HepG2 (cell line): ENCODE data around the gene COG4. TPM values are rescaled to one million over a fixed set of nuclear protein-coding genes. Genes with fewer than 3 reads are reported as not detected.

Source experiments
- BRF2 ChIP-seq: sonication (generic); formaldehyde crosslinking; IDR thresholded peaks from 2 replicates; pipeline ENCODE4 v1.8.1; 2022; ENCODE audit warnings: mild to moderate bottlenecking, missing genetic modification reagents
- CEBPG ChIP-seq: IDR thresholded peaks from 2 replicates; pipeline ENCODE4 v1.6.1; 2016
- FOXA3 ChIP-seq: IDR thresholded peaks from 2 replicates; pipeline ENCODE4 v1.6.1; 2016; ENCODE audit warnings: missing genetic modification reagents, missing compliant biosample characterization
- HES4 ChIP-seq: sonication (generic); formaldehyde crosslinking; IDR thresholded peaks from 2 replicates; pipeline ENCODE4 v1.9.0; 2021; ENCODE audit warnings: mild to moderate bottlenecking, missing genetic modification reagents, borderline replicate concordance
- NR2F6 ChIP-seq, 2 experiments: IDR thresholded peaks; 2 replicates each; pipeline ENCODE4 v1.6.1; 2016; ENCODE audit warnings: antibody characterized with exemption in 1 of 2, mild to moderate bottlenecking in 1 of 2
- RFX1 ChIP-seq: fragments of 450-650 bp; IDR thresholded peaks from 2 replicates; pipeline ENCODE4 v1.6.1; 2017
- SSRP1 ChIP-seq: IDR thresholded peaks from 2 replicates; pipeline ENCODE4 v1.6.1; 2016; ENCODE audit warnings: control low read depth
- TBL1XR1 ChIP-seq: fragments of 150-350 bp; IDR thresholded peaks from 2 replicates; pipeline ENCODE4 v1.6.1; 2014; ENCODE audit warnings: borderline replicate concordance, low read length; ENCODE audit not compliant: partially characterized antibody
- YEATS2 ChIP-seq: sonication (generic); formaldehyde crosslinking; IDR thresholded peaks from 2 replicates; pipeline ENCODE4 v1.4.0; 2020; ENCODE audit warnings: missing genetic modification reagents, borderline replicate concordance
- ZBTB42 ChIP-seq: sonication (generic); formaldehyde crosslinking; IDR thresholded peaks from 2 replicates; pipeline ENCODE4 v1.5.0; 2020; ENCODE audit warnings: mild to moderate bottlenecking, missing genetic modification reagents
- ZFP36L1 ChIP-seq: sonication (generic); formaldehyde crosslinking; IDR thresholded peaks from 2 replicates; pipeline ENCODE4 v1.8.0; 2022; ENCODE audit warnings: mild to moderate bottlenecking, missing genetic modification reagents, moderate library complexity
- ZNF296 ChIP-seq: sonication (generic); formaldehyde crosslinking; conservative IDR thresholded peaks from 2 replicates; pipeline ENCODE4 v1.5.0; 2020; ENCODE audit warnings: mild to moderate bottlenecking, missing genetic modification reagents
- ZNF318 ChIP-seq: sonication (generic); formaldehyde crosslinking; IDR thresholded peaks from 2 replicates; pipeline ENCODE4 v1.4.0; 2020; ENCODE audit warnings: mild to moderate bottlenecking, missing genetic modification reagents
- ZNF503 ChIP-seq: sonication (generic); formaldehyde crosslinking; IDR thresholded peaks from 2 replicates; pipeline ENCODE4 v1.4.0; 2020; ENCODE audit warnings: missing genetic modification reagents
- ZNF547 ChIP-seq: sonication (generic); formaldehyde crosslinking; IDR thresholded peaks from 2 replicates; pipeline ENCODE4 v1.5.1; 2020; ENCODE audit warnings: mild to moderate bottlenecking, missing genetic modification reagents
- ZNF570 ChIP-seq: sonication (generic); formaldehyde crosslinking; IDR thresholded peaks from 2 replicates; pipeline ENCODE4 v1.4.0; 2020; ENCODE audit warnings: mild to moderate bottlenecking, missing genetic modification reagents, borderline replicate concordance
- ZNF674 ChIP-seq: sonication (generic); formaldehyde crosslinking; IDR thresholded peaks from 2 replicates; pipeline ENCODE4 v1.5.0; 2020; ENCODE audit warnings: low read depth, mild to moderate bottlenecking, missing genetic modification reagents
- ZNF784 ChIP-seq: sonication (generic); formaldehyde crosslinking; IDR thresholded peaks from 2 replicates; pipeline ENCODE4 v1.5.1; 2020; ENCODE audit warnings: missing genetic modification reagents, mild to moderate bottlenecking, borderline replicate concordance
- polyA plus RNA-seq, 8 experiments: library from polyadenylated mRNA; depleted of rRNA in 3 of 8; stranded (reverse) in 7 of 8; unstranded in 1 of 8; fragments of >200 nt; fragmentation: Illumina TruSeq in 4 of 8; extraction: Trizol in 4 of 8; gene quantifications; 2 replicates each; pipeline versions ENCODE4 v1.2.1 to v1.2.3, GENCODE V29; 2011 to 2016; ENCODE audit warnings: low read depth in 4 of 8, missing spikeins in 1 of 8, mixed read lengths in 1 of 8; ENCODE audit not compliant: insufficient read depth in 1 of 8
- total RNA-seq, 5 experiments: library from RNA; depleted of rRNA; stranded (reverse); fragments of >200 nt; fragmentation: Illumina TruSeq; extraction: Trizol; gene quantifications; 2 replicates each; pipeline ENCODE4 v1.2.3, GENCODE V29; 2016; ENCODE audit warnings: low read depth in 1 of 5

COG4 gene
- total and polyA plus RNA-seq, 2 of the 13 experiments (the other 11 are each of a cell fraction or from before 2014, with no cell fraction given): 51.1 to 73.8 TPM

- TF ChIP-seq ZNF570 (CRISPR knock-in tag): no peak
- 0 out of 2 replicates have a peak, but pooled peaks have one; percentile 75 for TF ChIP-seq ZNF296 (CRISPR knock-in tag)
- peak; percentile 20; the same call in 1 of the 2 replicates for TF ChIP-seq ZFP36L1 (CRISPR knock-in tag)
- TF ChIP-seq NR2F6 (IDR thresholded peaks at IDR 0.05): peak; percentile 25; the same call in 1 of the 2 replicates
- TF ChIP-seq NR2F6 (CRISPR knock-in tag; IDR thresholded peaks at IDR 0.05): 0 out of 2 replicates have a peak, but pooled peaks have one; percentile 5
- 0 out of 2 replicates have a peak, but pooled peaks have one; percentile 62 for TF ChIP-seq ZBTB42
- TF ChIP-seq CEBPG (CRISPR knock-in tag): peak; percentile 22; the same call in 1 of the 2 replicates
- TF ChIP-seq YEATS2 (CRISPR knock-in tag): peak; percentile 99
- 0 out of 2 replicates have a peak, but pooled peaks have one; percentile 65 for TF ChIP-seq HES4 (CRISPR knock-in tag)
- TF ChIP-seq ZNF674 (CRISPR knock-in tag): no peak
- TF ChIP-seq TBL1XR1: no peak
- TF ChIP-seq ZNF503 (CRISPR knock-in tag): peak; percentile 78
- no peak for TF ChIP-seq RFX1
- no peak for TF ChIP-seq ZNF318 (CRISPR knock-in tag)
- 0 out of 2 replicates have a peak, but pooled peaks have one; percentile 31 for TF ChIP-seq BRF2 (CRISPR knock-in tag)
- TF ChIP-seq FOXA3: peak; percentile 33; the same call in 1 of the 2 replicates
- TF ChIP-seq ZNF784: no peak
- peak; percentile 34; the same call in 1 of the 2 replicates for TF ChIP-seq SSRP1
- peak; percentile 42; the same call in 1 of the 2 replicates for TF ChIP-seq ZNF547 (CRISPR knock-in tag)
Observed at GRCh38 chr16:70523743-70524398, 517 bp upstream of the COG4 start, which contains the start of gene SF3B3 (continued).
